ENCODE results near the gene ANAPC15.

The ANAPC15 gene

DNA sequence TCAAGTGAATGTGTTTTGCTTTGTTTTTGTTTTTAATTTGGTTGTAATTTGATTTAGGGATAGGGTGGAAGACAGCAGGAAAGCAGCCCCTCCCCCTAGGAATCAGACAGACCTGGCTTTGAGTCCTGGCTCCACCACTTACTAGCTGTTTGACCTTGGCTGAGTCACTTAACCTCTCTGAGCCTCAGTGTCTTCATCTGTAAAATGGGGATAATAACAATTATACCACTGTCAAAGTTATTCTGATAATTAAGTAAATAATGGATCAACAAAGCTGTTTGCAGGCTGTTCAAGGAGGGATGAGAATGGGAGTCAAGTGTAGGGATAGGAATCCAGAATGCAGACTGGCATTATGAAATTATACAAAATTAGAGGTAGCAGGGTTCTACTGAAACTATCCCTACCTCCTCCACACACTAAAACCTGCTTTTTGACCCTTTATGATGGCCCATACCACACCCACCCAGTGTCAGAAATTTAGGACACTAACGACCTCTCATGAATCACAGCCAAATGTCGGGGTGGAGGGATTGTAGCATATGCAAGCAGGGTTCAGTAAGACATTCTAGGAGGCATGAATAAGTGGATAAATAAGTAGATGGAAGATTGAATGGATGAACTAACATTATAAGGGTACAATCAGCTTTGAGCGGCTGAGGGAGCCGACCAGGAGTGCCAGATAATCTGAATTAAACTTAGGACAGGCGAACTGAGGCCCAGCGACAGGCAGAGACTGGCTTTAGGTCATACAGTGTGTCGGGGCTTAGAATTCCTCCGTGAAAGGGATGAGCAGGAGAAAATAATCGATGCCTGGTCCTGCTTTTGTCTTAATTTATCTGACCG lies 974 bp downstream of the ANAPC15 start:
- Histone ChIP-seq H3K4me3 (ENCODE audit: low read depth, low read length) (peak overlapping the region; percentile 78), H3K9me3 (no peaks in the 10 kb centered on the region), H3K36me3 (peaks cover 6% of the 10 kb centered on the region), H3K27me3 (no peaks in the 10 kb centered on the region), H3K4me1 (peaks cover 8% of the 10 kb centered on the region)
- DNase-seq: no peak
- TF ChIP-seq, protein P1, sequence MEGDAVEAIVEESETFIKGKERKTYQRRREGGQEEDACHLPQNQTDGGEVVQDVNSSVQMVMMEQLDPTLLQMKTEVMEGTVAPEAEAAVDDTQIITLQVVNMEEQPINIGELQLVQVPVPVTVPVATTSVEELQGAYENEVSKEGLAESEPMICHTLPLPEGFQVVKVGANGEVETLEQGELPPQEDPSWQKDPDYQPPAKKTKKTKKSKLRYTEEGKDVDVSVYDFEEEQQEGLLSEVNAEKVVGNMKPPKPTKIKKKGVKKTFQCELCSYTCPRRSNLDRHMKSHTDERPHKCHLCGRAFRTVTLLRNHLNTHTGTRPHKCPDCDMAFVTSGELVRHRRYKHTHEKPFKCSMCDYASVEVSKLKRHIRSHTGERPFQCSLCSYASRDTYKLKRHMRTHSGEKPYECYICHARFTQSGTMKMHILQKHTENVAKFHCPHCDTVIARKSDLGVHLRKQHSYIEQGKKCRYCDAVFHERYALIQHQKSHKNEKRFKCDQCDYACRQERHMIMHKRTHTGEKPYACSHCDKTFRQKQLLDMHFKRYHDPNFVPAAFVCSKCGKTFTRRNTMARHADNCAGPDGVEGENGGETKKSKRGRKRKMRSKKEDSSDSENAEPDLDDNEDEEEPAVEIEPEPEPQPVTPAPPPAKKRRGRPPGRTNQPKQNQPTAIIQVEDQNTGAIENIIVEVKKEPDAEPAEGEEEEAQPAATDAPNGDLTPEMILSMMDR (IDR thresholded peaks at IDR 0.05; ENCODE audit: low read depth, low read length): no peak

DNA sequence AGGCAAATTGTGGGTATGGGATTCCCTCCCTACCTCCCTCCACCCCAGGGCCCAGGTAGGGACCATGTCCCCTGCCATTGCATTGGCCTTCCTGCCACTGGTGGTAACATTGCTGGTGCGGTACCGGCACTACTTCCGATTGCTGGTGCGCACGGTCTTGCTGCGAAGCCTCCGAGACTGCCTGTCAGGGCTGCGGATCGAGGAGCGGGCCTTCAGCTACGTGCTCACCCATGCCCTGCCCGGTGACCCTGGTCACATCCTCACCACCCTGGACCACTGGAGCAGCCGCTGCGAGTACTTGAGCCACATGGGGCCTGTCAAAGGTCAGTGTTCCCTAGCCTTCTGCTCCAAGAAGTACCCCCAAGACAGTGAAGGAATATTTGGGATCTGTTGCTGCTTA lies 6.6 kb downstream of the ANAPC15 start, which contains the start of gene TOMT:
Gene TOMT, plus strand, starts transcription at position 37 of the 400 bp plus-strand sequence. Its CDS starts 28 bp downstream, at position 65.
- H3K36me3 ChIP-seq: peaks cover 1% of the 10 kb centered on the region
- DNase-seq: no peak
- no peak within 1 kb of the TSS for H3K4me3 ChIP-seq (ENCODE audit: low read depth, low read length)
- H3K4me1 ChIP-seq: peaks cover 6% of the 10 kb centered on the region; the same call in 1 of the 2 replicates
- TF ChIP-seq, protein P1 (IDR thresholded peaks at IDR 0.05; ENCODE audit: low read depth, low read length): no peak
- no peaks in the 10 kb centered on the region for H3K27me3 ChIP-seq
- no peaks in the 10 kb centered on the region for H3K9me3 ChIP-seq

DNA sequence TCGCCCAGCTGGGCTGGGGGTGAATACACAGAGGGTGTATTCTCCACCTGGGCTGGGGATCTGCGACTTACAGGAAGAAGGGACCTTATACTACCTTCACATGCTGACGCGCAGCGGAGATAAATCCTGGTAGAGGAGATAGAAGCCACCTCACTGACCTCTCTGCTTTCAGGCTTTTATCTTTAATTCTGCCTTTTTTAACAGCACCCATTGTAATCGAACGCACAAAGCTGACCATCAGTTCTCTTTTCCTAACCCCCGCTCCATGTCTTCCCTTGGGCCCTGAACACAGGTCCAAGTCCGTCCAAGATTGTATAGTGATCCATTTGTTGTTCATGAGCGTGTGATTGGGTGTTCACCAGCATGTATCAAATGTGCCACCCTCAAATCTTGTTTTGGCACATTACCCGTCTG lies 8.7 kb downstream of the ANAPC15 start:
- TF ChIP-seq, protein P1 (IDR thresholded peaks at IDR 0.05; ENCODE audit: low read depth, low read length): no peak
- H3K36me3 ChIP-seq: peaks cover 6% of the 10 kb centered on the region
- DNase-seq: no peak
- peaks cover 6% of the 10 kb centered on the region; the same call in 1 of the 2 replicates for H3K4me1 ChIP-seq
- H3K4me3 ChIP-seq (ENCODE audit: low read depth, low read length): peak overlapping the region; percentile 49
- H3K9me3 ChIP-seq: no peaks in the 10 kb centered on the region
- no peaks in the 10 kb centered on the region for H3K27me3 ChIP-seq

DNA sequence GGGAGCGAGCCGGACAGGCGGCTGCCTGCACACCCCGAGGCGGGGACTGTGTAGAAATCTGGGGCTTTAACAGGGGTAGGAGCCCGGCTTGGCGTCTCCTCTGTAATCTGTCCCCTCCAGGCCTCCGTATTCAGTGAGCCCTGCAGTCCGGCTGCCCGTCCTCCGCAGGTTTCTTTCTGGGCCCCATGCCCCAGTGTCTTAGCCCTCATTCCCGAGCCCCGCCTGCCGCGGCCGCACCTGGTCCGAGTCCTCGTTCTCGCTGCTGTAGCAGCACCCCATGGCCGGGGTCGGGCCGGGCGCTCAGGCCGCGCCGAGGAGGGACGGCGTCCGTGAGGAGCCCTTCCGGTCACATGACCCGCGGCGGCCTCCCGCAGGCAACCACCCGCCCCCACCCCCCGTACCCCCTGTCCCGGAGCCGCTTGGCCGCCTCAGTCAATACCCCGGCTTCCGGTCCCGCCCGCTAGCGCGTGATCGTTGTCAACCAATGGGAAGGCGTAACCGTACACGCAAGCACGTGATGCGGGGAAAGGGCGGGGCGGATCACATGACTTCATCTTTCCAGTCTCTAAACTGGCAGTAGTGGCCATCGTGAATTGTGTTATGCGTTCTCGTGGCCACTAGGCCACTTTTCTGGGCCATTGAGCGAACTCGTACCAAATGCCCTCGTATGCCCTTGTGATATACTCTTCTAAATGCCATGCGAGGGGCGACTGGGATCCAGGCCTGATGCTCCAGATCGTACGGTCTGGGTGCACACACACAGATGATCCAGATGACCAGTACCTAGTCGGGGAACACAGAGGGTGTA lies 9.3 kb downstream of the ANAPC15 start, which contains the start of gene LAMTOR1:
Gene LAMTOR1, minus strand, starts transcription at position 352 of the 808 bp plus-strand sequence. Its CDS starts 73 bp downstream, at position 279.
- Histone ChIP-seq H3K4me3 (ENCODE audit: low read depth, low read length) (peak within 1 kb of the TSS; percentile 95), H3K27me3 (no peaks in the 10 kb centered on the region), H3K36me3 (peaks cover 12% of the 10 kb centered on the region), H3K4me1 (peaks cover 6% of the 10 kb centered on the region; the same call in 1 of the 2 replicates), H3K9me3 (no peaks in the 10 kb centered on the region)
- DNase-seq: peak; percentile 100
- TF ChIP-seq, protein P1 (IDR thresholded peaks at IDR 0.05; ENCODE audit: low read depth, low read length): peak; percentile 53

DNA sequence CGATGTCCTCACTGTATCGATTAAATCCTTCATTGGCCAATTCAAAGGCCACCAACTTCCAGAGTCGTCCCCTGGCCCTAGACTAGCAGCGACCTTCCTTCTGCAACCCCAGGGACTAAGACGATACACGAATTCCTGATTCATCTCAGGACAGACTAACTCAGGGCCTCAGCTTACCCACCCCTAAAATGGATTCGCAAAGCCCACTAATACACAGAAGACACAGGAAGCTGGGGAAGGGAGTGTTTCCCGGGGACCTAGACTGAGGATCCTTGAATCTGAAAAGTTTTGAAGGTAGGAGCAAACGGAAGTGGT lies 9.9 kb downstream of the ANAPC15 start:
- Histone ChIP-seq H3K9me3 (no peaks in the 10 kb centered on the region), H3K4me1 (peaks cover 6% of the 10 kb centered on the region; the same call in 1 of the 2 replicates), H3K27me3 (no peaks in the 10 kb centered on the region), H3K36me3 (peaks cover 17% of the 10 kb centered on the region), H3K4me3 (ENCODE audit: low read depth, low read length) (peak overlapping the region; percentile 95)
- TF ChIP-seq, protein P1 (IDR thresholded peaks at IDR 0.05; ENCODE audit: low read depth, low read length): no peak
- no peak for DNase-seq
